ENCODE data around the gene PTPRG.
A peak's percentile ranks its signal among the peaks of the same experiment; 100 is the strongest.

Gene PTPRG

GRCh38 chr3:62057339-62058047, 496.1 kb downstream of the PTPRG start:
- DNase-seq (ENCODE audit: low read depth), result no peak

DNA sequence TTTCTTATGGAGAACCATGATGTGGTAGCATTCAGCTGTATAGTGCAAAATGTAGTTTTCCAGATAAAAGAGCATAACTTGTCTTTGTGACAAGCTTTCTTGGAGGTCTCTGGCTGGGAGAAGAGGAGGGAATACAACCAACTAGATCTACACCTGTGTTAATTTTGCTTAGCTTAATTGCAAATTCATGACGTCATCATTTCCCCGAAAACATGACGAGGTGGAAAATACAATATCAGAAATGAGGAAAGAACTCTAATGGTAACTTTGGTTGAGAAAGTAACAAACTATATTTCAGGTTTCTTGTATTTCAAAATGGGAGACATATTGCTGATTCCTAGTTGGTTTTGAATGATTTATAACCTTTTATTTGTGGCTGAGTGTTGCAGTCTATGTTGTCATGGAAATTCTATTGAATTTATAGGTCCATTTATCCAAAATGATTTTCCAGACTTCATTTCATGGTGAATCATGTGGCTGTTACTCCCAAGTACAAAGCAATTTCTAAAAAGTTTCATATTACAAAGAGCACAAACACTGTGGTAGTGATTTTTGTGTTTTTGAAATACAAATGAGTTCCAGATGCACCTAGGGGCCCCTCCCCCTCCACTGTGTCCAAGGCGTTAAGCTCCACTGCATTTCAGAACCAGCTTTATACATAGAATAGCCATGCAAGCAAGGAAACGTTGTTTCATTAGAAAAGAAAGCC, 504.8 kb downstream of the PTPRG start:
- DNase-seq (ENCODE audit: low read depth), result peak; percentile 53

- no peak for DNase-seq (ENCODE audit: low read depth)
These were observed 507.0 kb downstream of the PTPRG start for GRCh38 chr3:62068337-62068736.

GRCh38 chr3:62070891-62071290, 509.5 kb downstream of the PTPRG start:
- DNase-seq (ENCODE audit: low read depth), result no peak

DNA sequence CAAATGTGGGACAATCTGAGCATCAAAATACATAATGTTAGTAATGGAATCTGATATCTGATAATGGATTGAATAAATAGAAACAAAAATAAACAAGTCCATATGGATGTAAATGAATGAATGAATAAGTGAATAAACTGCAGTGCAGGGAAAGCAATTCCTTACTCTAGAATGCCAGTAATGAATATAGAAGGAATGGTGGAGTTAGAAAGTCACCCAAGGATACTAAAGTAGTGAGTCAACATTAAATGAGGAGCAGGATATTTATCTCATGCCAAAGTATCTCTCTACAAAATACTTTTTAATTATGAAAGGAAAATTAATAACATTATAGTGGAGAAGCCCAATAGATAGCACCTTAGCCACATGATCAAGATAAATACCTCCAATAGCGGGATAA, 511.7 kb downstream of the PTPRG start:
- peak; percentile 25 for DNase-seq (ENCODE audit: low read depth)

- peak; percentile 19 for DNase-seq (ENCODE audit: low read depth)
These were observed 523.2 kb downstream of the PTPRG start for GRCh38 chr3:62084558-62084957.

GRCh38 chr3:62088472-62089104, 527.2 kb downstream of the PTPRG start:
- DNase-seq (ENCODE audit: low read depth), result no peak

DNA sequence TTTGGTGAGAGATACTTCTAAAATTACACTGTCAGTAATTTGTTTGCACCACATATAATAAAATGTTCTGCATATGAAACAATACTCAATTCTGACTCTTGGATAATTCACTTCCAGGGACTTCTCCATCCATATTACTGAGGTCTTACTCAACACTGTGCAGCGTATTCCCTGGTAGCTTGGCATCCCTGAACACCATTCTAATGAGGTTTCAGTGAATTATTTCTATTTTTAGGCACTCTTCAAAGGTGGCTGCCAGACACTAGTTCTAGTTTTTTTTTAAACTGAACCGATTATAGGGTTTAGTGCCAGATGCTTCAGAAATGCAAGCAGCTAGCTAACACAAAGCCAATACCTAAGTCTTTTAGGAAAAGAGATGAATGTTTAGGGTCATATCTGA, 528.7 kb downstream of the PTPRG start:
- DNase-seq (ENCODE audit: low read depth), result no peak

- DNase-seq (ENCODE audit: low read depth), result no peak
These were observed 529.1 kb downstream of the PTPRG start for GRCh38 chr3:62090519-62090918.

GRCh38 chr3:62093025-62093424, 531.7 kb downstream of the PTPRG start:
- DNase-seq (ENCODE audit: low read depth), result no peak

GRCh38 chr3:62094461-62094860, 533.1 kb downstream of the PTPRG start:
- no peak for DNase-seq (ENCODE audit: low read depth)

- DNase-seq (ENCODE audit: low read depth), result no peak
These were observed 533.7 kb downstream of the PTPRG start for GRCh38 chr3:62095080-62095479.

DNA sequence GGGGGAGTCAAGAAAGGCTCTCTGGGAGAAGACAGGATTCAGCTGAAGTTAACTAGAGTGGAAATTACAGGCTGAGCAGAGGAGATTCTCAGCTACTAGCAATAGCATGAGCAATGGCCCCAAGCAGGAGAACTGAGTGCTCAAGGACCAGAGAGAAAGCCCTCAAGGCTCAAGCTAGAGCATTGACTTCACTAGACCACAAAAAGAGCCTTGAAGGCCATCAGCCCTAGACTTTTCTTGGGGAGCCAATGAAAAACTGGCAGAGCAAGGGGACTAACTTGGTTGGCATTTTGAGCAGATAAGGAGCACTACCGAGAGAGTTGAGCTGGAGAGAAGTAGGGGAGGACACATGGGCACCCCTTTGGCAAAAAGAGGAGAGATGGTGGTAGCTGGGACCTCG, 534.4 kb downstream of the PTPRG start:
- no peak for DNase-seq (ENCODE audit: low read depth)

DNA sequence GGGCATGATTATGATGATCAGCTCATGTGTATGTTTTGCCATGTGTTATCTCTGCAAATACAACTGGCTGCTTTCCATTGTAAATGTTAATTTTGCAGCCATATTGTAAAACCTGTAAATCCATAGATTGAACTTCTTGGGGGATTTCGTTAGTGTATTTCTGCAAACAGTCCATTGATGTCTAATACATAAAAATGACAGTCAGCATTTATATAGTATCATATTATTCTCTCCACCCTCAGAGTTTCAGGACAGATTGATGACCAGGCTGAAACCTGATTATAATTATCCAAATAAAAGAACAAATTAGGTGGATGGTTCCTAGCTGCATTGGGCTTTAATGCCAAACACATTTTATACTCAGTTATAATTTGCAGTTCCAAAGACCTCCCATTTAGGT, 535.1 kb downstream of the PTPRG start:
- no peak for DNase-seq (ENCODE audit: low read depth)

- DNase-seq (ENCODE audit: low read depth), result no peak
These were observed 535.8 kb downstream of the PTPRG start for GRCh38 chr3:62097121-62097520.

DNA sequence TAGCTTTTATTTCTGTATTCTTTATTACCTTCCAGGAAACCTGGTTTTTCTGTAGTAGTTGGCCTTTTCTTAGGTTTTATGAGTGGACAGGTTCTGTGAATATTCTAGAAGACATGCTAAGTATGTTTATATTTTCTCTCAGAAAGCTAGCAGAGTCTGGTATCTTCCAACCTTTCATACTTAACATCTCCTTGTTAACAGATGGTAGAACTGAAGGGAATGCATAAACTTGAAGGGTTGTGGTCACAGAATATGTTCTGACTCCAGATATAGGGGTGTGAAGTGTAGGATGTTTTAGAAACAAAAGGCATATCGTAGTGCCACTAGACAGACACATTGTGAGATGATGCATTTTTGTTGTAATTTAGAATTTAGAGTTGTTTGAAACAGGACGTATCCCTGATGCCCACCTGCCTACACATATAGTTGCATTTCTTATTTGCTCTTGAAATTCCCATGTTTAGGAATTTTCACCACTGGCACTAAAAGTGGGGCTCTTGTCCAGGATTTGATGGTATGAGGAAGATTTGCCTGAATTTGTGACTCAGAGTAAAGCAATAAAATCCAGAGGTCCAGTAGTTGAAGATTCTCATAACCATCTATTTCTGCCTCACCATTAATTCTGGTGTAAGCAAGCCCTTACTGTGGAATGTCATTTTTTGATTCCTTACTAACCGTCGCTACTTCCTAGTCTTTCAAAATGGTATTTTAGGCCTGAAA, 537.4 kb downstream of the PTPRG start:
- peak; percentile 67 for DNase-seq (ENCODE audit: low read depth)

DNA sequence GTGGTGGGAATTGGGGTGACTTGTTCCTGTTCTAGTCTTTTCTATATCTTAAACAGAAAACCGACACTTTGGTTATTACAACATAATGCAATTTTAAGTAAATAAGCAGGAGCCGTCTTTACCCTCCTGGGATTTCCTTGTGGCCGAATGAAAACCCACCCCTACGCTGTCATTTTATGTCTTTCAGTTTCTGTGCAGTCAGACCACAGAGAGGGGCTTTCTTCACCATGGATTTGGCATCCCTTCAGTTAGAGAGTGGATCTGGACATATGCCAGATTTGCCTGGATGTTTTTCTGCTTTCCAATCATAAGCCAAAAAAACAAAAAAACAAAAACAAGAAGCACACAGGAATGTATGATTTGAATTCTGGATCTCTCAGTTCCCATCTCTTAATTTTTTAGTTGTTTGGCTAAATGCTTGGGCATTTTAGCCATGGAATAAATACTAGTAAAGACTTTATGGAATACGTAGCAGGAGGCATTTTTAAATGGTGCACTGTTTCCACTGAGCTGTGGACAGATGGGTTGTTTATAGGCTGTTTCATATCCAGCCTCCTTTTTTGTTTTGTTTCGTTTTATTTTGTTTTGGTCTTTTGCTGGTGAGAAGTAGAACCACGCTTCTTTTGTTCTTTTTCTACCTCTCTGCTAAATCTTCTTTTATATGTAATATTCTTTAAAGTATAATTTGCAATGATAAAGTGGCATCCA, 539.1 kb downstream of the PTPRG start:
- DNase-seq (ENCODE audit: low read depth), result no peak

GRCh38 chr3:62101488-62101887, 540.1 kb downstream of the PTPRG start:
- peak; percentile 18 for DNase-seq (ENCODE audit: low read depth)

DNA sequence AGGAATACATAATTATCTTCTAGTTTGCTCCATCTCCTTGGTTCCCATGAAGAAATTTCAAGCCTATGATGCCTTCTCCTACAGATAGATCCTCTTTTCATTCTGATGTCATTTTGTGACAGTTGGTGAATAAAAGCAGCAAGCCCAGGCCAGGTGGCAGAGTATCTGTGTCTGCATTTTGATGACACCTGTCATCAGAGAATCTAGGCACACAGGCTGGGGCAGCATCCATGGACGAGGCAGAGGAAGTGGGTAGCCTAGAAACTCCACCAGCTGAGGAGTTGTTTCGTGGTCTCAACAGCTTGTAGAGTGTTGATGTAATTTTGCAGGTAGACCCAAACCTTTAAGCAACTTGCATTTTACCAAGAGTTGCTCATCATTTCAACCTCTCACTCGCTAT, 542.2 kb downstream of the PTPRG start:
- no peak for DNase-seq (ENCODE audit: low read depth)

DNA sequence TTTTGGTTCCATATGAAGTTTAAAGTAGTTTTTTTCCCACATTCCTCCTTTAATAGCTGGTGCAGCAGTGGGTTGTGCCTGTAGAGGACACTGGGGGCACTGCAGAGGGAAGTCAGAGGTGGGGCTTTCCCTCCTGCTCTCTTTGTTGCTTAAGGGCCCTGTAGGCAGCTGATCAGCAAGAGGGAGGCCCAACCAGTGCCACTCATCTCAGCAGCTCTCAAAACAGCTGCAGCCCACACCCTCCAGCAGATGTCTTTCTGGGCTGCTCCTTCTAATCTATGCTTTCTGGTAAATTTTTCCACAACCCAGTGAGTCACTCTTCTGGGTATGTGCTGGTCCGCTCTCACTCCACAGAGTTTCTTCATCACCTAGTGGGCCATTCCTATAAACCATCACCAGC, 548.2 kb downstream of the PTPRG start:
- DNase-seq (ENCODE audit: low read depth), result peak; percentile 96

GRCh38 chr3:62110443-62111225, 549.3 kb downstream of the PTPRG start:
- DNase-seq (ENCODE audit: low read depth), result no peak

All from EH (cell line).